Measurements from ENCODE around the gene APC.
"Not testable (repeated sequence)": the region's sequence is repeated elsewhere in the genome, so short reads cannot be mapped to it uniquely, and the experiment has no call there.

Gene APC

DNA sequence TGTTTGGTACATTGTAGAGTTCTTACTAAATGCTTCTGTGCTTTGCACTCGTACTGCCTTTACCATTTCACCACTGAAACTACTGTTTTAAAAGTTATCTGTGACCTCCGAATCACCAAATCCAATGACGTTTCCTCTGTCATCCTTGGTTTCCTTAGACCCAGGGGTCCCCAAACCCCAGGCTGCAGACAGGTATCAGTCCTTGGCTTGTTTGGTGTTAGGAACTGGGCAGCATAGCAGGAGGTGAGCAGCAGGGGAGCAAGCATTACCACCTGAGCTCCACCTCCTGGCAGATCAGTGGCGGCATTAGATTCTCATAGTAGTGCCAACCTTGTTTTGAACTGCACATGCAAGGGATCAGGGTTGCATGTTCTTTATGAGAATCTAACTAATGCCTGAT lies 26.8 kb upstream of the APC start:
- TF ChIP-seq HDGF (IDR thresholded peaks at IDR 0.05; ENCODE audit: borderline replicate concordance) (no peak), NFRKB (IDR thresholded peaks at IDR 0.05) (no peak), BHLHE40 (IDR thresholded peaks at IDR 0.05; ENCODE audit: borderline replicate concordance) (no peak), FOXK2 (IDR thresholded peaks at IDR 0.05) (no peak), TARDBP (IDR thresholded peaks at IDR 0.05) (no peak), ELF4 (IDR thresholded peaks at IDR 0.05) (no peak), FOXM1 (IDR thresholded peaks at IDR 0.05; ENCODE audit: borderline replicate concordance) (no peak), FOXA1 (IDR thresholded peaks at IDR 0.05) (no peak), CTBP1 (IDR thresholded peaks at IDR 0.05; ENCODE audit: borderline replicate concordance) (no peak), PKNOX1 (IDR thresholded peaks at IDR 0.05) (no peak), L3MBTL2 (conservative IDR thresholded peaks at IDR 0.05) (no peak), SP1 (IDR thresholded peaks at IDR 0.05) (no peak), LEF1 (IDR thresholded peaks at IDR 0.05; ENCODE audit: borderline replicate concordance) (no peak), ARNT (IDR thresholded peaks at IDR 0.05) (no peak), ZNF384 (IDR thresholded peaks at IDR 0.05) (no peak), SUZ12 (IDR thresholded peaks at IDR 0.05) (no peak)
- ChIA-PET CTCF (interaction anchor here (0.6 kb wide), 1 partner anchor 27 kb away, joined by 3 read pairs; no protein-coding TSS in a partner anchor), POLR2A (no interaction called here)
- no peak for DNase-seq (ENCODE audit: extremely low spot score)

DNA sequence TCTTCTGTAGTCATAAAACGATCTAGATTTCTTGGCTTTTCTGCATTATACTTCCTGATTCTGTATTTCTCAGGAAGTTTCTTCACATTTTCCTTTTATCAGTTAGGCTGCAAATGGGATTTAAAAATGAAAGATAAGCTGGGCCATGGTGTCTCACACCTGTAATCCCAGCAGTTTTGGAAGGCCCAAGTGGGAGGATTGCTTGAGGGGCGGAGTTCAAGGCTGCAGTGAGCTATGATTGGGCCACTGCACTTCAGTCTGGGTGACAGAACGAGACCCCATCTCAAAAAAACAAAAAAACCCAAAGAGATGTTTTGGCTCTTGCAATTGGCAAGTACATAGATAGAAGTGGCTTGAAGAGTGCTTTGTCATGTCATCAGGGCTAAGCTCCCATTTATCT lies 26.2 kb upstream of the APC start:
- POLR2A ChIA-PET: no interaction called here
- DNase-seq (ENCODE audit: extremely low spot score): no peak
- TF ChIP-seq L3MBTL2 (conservative IDR thresholded peaks at IDR 0.05) (no peak), ZNF384 (IDR thresholded peaks at IDR 0.05) (no peak), TARDBP (IDR thresholded peaks at IDR 0.05) (no peak), CTBP1 (IDR thresholded peaks at IDR 0.05; ENCODE audit: borderline replicate concordance) (no peak), SUZ12 (IDR thresholded peaks at IDR 0.05) (no peak), BHLHE40 (IDR thresholded peaks at IDR 0.05; ENCODE audit: borderline replicate concordance) (no peak), HDGF (IDR thresholded peaks at IDR 0.05; ENCODE audit: borderline replicate concordance) (no peak), LEF1 (IDR thresholded peaks at IDR 0.05; ENCODE audit: borderline replicate concordance) (no peak), NFRKB (IDR thresholded peaks at IDR 0.05) (no peak), FOXM1 (IDR thresholded peaks at IDR 0.05; ENCODE audit: borderline replicate concordance) (no peak), ARNT (IDR thresholded peaks at IDR 0.05) (no peak), ELF4 (IDR thresholded peaks at IDR 0.05) (no peak), SP1 (IDR thresholded peaks at IDR 0.05) (no peak), PKNOX1 (IDR thresholded peaks at IDR 0.05) (no peak)
- CTCF ChIA-PET: interaction anchor here (0.5 kb wide), 1 partner anchor 41 kb away, joined by 3 read pairs; no protein-coding TSS in a partner anchor

- no peak for TF ChIP-seq FOXA1 (IDR thresholded peaks at IDR 0.05)
- TF ChIP-seq BHLHE40 (IDR thresholded peaks at IDR 0.05; ENCODE audit: borderline replicate concordance): no peak
- TF ChIP-seq TARDBP (IDR thresholded peaks at IDR 0.05): no peak
- TF ChIP-seq L3MBTL2 (conservative IDR thresholded peaks at IDR 0.05): no peak
- TF ChIP-seq ZNF384 (IDR thresholded peaks at IDR 0.05): no peak
- TF ChIP-seq ELF4 (IDR thresholded peaks at IDR 0.05): no peak
- no peak for TF ChIP-seq PKNOX1 (IDR thresholded peaks at IDR 0.05)
- no peak for TF ChIP-seq FOXK2 (IDR thresholded peaks at IDR 0.05)
- TF ChIP-seq NFRKB (IDR thresholded peaks at IDR 0.05): no peak
- TF ChIP-seq SUZ12 (IDR thresholded peaks at IDR 0.05): no peak
- no peak for TF ChIP-seq HDGF (IDR thresholded peaks at IDR 0.05; ENCODE audit: borderline replicate concordance)
- TF ChIP-seq SP1 (IDR thresholded peaks at IDR 0.05): no peak
- no peak for TF ChIP-seq ARNT (IDR thresholded peaks at IDR 0.05)
- TF ChIP-seq LEF1 (IDR thresholded peaks at IDR 0.05; ENCODE audit: borderline replicate concordance): no peak
- no peak for TF ChIP-seq FOXM1 (IDR thresholded peaks at IDR 0.05; ENCODE audit: borderline replicate concordance)
- TF ChIP-seq CTBP1 (IDR thresholded peaks at IDR 0.05; ENCODE audit: borderline replicate concordance): no peak
- CTCF ChIA-PET: no interaction called here
- DNase-seq (ENCODE audit: extremely low spot score): no peak
- POLR2A ChIA-PET: no interaction called here
Observed at GRCh38 chr5:112713206-112713605, 24.5 kb upstream of the APC start.

DNA sequence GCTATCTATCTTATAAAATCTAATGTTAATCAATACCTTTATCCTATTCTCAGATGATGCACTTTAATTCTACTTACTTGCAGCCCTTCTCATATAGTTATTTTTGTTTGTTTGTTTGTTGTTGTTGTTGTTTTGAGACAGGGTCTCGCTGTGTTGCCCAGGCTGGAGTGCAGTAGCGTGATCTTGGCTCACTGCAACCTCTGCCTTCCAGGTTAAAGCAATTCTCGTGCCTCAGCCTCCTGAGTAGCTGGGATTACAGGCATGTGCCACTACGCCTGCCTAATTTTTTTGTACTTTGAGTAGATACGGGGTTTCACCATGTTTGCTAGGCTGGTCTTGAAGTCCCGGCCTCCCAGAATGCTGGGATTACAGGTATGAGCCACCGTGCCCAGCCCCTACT lies 20.8 kb upstream of the APC start:
- CTCF ChIA-PET; DNase-seq (ENCODE audit: extremely low spot score): not testable (repeated sequence)
- POLR2A ChIA-PET: interaction anchor here (1.9 kb wide), 1 partner anchor 10 kb away, joined by 8 read pairs; no protein-coding TSS in a partner anchor

DNA sequence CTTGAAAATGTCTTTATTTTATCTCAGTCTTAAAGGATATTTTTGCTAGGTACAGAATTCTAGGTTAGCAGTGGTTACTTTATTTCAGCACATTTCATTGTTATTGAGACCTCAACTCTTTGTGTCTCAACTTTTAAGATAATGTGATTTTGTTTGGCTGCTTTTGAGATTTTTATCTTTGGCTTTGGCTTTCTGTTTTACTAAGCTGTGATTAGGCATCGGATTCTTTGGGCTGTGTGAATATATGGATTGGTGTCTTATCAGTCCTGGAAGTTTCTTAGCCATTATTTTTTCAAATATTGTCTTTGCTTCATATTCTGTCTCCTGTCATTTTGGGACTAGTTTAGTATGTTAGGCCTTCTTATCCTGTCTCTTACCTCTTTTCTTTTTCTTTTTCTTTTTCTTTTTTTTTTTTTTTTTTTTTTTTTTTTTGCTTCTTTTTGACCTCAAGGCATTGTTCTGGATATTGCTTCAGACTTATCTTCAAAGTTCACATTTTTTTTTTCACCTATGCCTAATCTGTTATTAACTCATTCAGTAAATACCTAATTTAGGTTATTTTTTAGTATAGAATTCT lies 20.1 kb upstream of the APC start:
- DNase-seq (ENCODE audit: extremely low spot score): no peak
- ChIA-PET CTCF (no interaction called here), POLR2A (interaction anchor here (1.9 kb wide), 1 partner anchor 10 kb away, joined by 8 read pairs; no protein-coding TSS in a partner anchor)
- TF ChIP-seq ZNF384 (IDR thresholded peaks at IDR 0.05) (peak; percentile 38; the same call in 1 of the 2 replicates), SUZ12 (IDR thresholded peaks at IDR 0.05) (no peak), NFRKB (IDR thresholded peaks at IDR 0.05) (no peak)

DNA sequence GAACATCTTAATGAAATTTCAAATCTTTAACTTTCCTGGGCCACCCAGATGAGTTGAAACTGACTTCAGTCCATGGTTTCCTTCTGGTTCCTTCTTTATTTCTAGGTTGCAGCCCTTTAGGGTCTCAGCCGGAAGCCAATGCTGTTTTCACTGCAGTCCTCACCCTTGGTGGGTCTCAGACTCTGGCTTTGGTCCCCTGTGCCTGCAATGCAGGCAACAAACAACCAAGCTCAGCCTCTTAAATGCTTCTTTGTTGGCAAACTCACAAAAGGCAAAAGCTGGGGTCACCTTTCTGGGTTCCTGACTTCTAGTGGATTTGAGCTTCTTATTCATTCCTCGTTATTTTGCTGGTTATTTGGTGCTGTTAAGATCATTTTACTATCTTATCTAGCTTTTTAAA lies 19.3 kb upstream of the APC start:
- no peak for TF ChIP-seq ZNF384 (IDR thresholded peaks at IDR 0.05)
- TF ChIP-seq PKNOX1 (IDR thresholded peaks at IDR 0.05): no peak
- no peak for TF ChIP-seq SUZ12 (IDR thresholded peaks at IDR 0.05)
- TF ChIP-seq TARDBP (IDR thresholded peaks at IDR 0.05): no peak
- no peak for TF ChIP-seq HDGF (IDR thresholded peaks at IDR 0.05; ENCODE audit: borderline replicate concordance)
- TF ChIP-seq ELF4 (IDR thresholded peaks at IDR 0.05): no peak
- no peak for TF ChIP-seq NFRKB (IDR thresholded peaks at IDR 0.05)
- TF ChIP-seq CTBP1 (IDR thresholded peaks at IDR 0.05; ENCODE audit: borderline replicate concordance): no peak
- TF ChIP-seq LEF1 (IDR thresholded peaks at IDR 0.05; ENCODE audit: borderline replicate concordance): no peak
- TF ChIP-seq FOXK2 (IDR thresholded peaks at IDR 0.05): no peak
- TF ChIP-seq BHLHE40 (IDR thresholded peaks at IDR 0.05; ENCODE audit: borderline replicate concordance): no peak
- TF ChIP-seq L3MBTL2 (conservative IDR thresholded peaks at IDR 0.05): no peak
- TF ChIP-seq FOXA1 (IDR thresholded peaks at IDR 0.05): no peak
- TF ChIP-seq SP1 (IDR thresholded peaks at IDR 0.05): no peak
- CTCF ChIA-PET: interaction anchor here (0.6 kb wide), 1 partner anchor 9 kb away, joined by 3 read pairs; no protein-coding TSS in a partner anchor
- DNase-seq (ENCODE audit: extremely low spot score): no peak
- POLR2A ChIA-PET: interaction anchor here (1.9 kb wide), 1 partner anchor 11 kb away, joined by 8 read pairs; no protein-coding TSS in a partner anchor

Data from HEK293T (cell line).